ENCODE measurements around the gene ZBTB40.

DNA sequence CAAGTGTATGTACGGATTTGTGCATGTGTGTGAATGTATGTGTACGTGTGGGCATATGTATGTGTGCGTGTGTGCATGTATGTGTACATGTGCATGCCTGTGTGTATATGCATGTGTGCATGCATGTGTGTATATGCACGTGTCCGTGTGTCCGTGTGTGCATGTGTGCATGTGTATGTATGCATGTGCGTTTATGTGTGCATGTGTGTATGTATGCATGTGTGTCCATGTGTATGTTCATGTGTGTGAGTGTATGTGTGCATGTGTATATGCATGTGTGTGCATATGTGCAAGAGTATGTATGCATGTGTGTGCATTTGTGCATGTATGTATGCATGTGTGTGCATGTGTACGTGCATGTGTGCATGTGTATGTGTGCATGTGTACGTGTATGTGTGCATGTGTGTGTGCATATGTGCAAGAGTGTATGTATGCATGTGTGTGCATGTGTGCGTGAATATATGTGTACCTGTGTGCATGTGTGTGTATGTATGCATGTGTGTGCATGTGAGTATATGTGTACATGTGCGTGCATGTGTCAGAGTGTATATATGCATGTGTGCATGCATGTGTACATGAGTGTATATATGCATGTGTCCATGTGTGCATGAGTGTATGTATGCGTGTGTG, 127.2 kb downstream of the ZBTB40 start:
- TF ChIP-seq, protein P1, sequence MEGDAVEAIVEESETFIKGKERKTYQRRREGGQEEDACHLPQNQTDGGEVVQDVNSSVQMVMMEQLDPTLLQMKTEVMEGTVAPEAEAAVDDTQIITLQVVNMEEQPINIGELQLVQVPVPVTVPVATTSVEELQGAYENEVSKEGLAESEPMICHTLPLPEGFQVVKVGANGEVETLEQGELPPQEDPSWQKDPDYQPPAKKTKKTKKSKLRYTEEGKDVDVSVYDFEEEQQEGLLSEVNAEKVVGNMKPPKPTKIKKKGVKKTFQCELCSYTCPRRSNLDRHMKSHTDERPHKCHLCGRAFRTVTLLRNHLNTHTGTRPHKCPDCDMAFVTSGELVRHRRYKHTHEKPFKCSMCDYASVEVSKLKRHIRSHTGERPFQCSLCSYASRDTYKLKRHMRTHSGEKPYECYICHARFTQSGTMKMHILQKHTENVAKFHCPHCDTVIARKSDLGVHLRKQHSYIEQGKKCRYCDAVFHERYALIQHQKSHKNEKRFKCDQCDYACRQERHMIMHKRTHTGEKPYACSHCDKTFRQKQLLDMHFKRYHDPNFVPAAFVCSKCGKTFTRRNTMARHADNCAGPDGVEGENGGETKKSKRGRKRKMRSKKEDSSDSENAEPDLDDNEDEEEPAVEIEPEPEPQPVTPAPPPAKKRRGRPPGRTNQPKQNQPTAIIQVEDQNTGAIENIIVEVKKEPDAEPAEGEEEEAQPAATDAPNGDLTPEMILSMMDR (IDR thresholded peaks at IDR 0.05 in 8 of 11, conservative IDR thresholded peaks at IDR 0.05 in 3 of 11), result no peak
- no peak for TF ChIP-seq POLR2A (IDR thresholded peaks at IDR 0.05)

Measured in spleen (tissue), 7 donors.